ENCODE measurements around the gene FRMD4A. TPM values are rescaled to one million over a fixed set of nuclear protein-coding genes. Genes with fewer than 3 reads are reported as not detected.

FRMD4A gene
- total and polyA plus RNA-seq, 10 of the 15 experiments (the other 5 are each of a cell fraction or from before 2014, with no cell fraction given): 17.8 to 75.2 (median 39.1) TPM

DNA sequence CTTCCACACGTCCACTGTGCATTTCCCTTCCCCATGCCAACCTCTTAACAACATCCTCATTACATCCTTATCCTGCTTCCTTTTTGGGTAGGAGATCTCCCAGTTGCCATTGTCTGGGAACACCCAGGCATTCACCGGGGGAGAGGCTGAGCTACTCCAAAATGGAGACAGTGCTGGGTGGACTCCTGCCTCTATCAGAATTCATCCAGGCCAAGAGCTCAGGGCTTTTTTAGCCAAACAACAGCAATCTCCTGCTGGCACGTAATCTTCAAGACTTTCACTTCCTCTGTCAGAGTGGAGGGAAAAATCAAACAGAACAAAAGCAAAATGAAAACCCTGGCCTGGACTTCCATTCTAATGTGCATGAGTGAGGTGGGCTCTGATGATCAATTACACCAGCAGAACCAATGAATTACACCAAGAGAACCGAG is 499.0 kb downstream of the FRMD4A start (continued):
- TF ChIP-seq, protein P1, sequence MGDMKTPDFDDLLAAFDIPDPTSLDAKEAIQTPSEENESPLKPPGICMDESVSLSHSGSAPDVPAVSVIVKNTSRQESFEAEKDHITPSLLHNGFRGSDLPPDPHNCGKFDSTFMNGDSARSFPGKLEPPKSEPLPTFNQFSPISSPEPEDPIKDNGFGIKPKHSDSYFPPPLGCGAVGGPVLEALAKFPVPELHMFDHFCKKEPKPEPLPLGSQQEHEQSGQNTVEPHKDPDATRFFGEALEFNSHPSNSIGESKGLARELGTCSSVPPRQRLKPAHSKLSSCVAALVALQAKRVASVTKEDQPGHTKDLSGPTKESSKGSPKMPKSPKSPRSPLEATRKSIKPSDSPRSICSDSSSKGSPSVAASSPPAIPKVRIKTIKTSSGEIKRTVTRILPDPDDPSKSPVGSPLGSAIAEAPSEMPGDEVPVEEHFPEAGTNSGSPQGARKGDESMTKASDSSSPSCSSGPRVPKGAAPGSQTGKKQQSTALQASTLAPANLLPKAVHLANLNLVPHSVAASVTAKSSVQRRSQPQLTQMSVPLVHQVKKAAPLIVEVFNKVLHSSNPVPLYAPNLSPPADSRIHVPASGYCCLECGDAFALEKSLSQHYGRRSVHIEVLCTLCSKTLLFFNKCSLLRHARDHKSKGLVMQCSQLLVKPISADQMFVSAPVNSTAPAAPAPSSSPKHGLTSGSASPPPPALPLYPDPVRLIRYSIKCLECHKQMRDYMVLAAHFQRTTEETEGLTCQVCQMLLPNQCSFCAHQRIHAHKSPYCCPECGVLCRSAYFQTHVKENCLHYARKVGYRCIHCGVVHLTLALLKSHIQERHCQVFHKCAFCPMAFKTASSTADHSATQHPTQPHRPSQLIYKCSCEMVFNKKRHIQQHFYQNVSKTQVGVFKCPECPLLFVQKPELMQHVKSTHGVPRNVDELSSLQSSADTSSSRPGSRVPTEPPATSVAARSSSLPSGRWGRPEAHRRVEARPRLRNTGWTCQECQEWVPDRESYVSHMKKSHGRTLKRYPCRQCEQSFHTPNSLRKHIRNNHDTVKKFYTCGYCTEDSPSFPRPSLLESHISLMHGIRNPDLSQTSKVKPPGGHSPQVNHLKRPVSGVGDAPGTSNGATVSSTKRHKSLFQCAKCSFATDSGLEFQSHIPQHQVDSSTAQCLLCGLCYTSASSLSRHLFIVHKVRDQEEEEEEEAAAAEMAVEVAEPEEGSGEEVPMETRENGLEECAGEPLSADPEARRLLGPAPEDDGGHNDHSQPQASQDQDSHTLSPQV (IDR thresholded peaks at IDR 0.05): peak; percentile 97
- TF ChIP-seq ZNF687 (IDR thresholded peaks at IDR 0.05) (peak; percentile 98), BHLHE40 (IDR thresholded peaks at IDR 0.05; ENCODE audit: borderline replicate concordance in 1 of 2, low read depth in 2 of 2, low read length in 1 of 2) (peak; percentile 28 to 29; a peak in 1 of 4 replicates), ESRRA (IDR thresholded peaks at IDR 0.05; ENCODE audit: low read length) (no peak), BCL11A (IDR thresholded peaks at IDR 0.05; ENCODE audit: low read depth, low read length) (peak; percentile 32; the same call in 1 of the 2 replicates), YY1 (IDR thresholded peaks at IDR 0.05; ENCODE audit: low read depth, low read length) (peak; percentile 74), IKZF1 (conservative IDR thresholded peaks at IDR 0.05) (peak; percentile 80), RELB (IDR thresholded peaks at IDR 0.05; ENCODE audit: low read depth) (peak; percentile 70), DPF2 (IDR thresholded peaks at IDR 0.05) (0 out of 2 replicates have a peak, but pooled peaks have one; percentile 40), ATF2 (IDR thresholded peaks at IDR 0.05; ENCODE audit: low read length) (no peak), SKIL (IDR thresholded peaks at IDR 0.05; ENCODE audit: low read depth, poor library complexity, severe bottlenecking) (peak; percentile 14), CHD2 (IDR thresholded peaks at IDR 0.05; ENCODE audit: borderline replicate concordance, low read depth, low read length) (0 out of 2 replicates have a peak, but pooled peaks have one; percentile 32), SPI1 (IDR thresholded peaks at IDR 0.05; ENCODE audit: borderline replicate concordance, insufficient read depth, low read depth, low read length) (peak; percentile 98), SP1 (IDR thresholded peaks at IDR 0.05; ENCODE audit: low read depth, low read length) (peak; percentile 78), MTA2 (IDR thresholded peaks at IDR 0.05; ENCODE audit: low read depth) (peak; percentile 55; the same call in 1 of the 2 replicates), RAD51 (IDR thresholded peaks at IDR 0.05) (no peak)

All from GM12878 (cell line).